MCF 10A (cell line): ENCODE measurements around the gene PEX3. TPM values are rescaled to one million over a fixed set of nuclear protein-coding genes. Genes with fewer than 3 reads are reported as not detected.

Source experiments
- BruUV-seq: library from RNA; stranded (reverse); fragments of 400-500 nt; replicated peaks from 2 replicates; lab custom pipeline; 2021; lab: Mats Ljungman, UMichigan
- CTCF ChIA-PET: fragments of 300-600 bp; sonication (Branson Sonifier 250); formaldehyde crosslinking; extraction: SDS; loops from one replicate; lab custom pipeline; 2021; ENCODE audit warnings: antibody characterized with exemption, inconsistent platforms; lab: Yijun Ruan, JAX
- POLR2A ChIA-PET: fragments of 300-600, 350-650 bp; sonication (Branson Sonifier 250); formaldehyde crosslinking; extraction: SDS; loops from one replicate; lab custom pipeline; 2020; ENCODE audit warnings: antibody characterized with exemption, inconsistent platforms; lab: Yijun Ruan, JAX
- DNase-seq: peaks from one replicate; pipeline ENCODE4 v3.0.0-alpha.2; 2018; ENCODE audit not compliant: unreplicated experiment
- H3K27ac Mint-ChIP-seq: one replicate; pipeline ENCODE4 v1.8.0; 2022; ENCODE audit warnings: mild to moderate bottlenecking, low read depth, mixed read lengths; ENCODE audit not compliant: unreplicated experiment
- H3K27me3 Mint-ChIP-seq: one replicate; pipeline ENCODE4 v1.8.0; 2022; ENCODE audit warnings: mixed read lengths; ENCODE audit not compliant: insufficient read depth, unreplicated experiment
- H3K36me3 Mint-ChIP-seq: one replicate; pipeline ENCODE4 v1.8.0; 2022; ENCODE audit warnings: mild to moderate bottlenecking, moderate library complexity, mixed read lengths; ENCODE audit not compliant: insufficient read depth, unreplicated experiment
- H3K4me1 Mint-ChIP-seq: one replicate; pipeline ENCODE4 v1.8.0; 2022; ENCODE audit warnings: mixed read lengths; ENCODE audit not compliant: insufficient read depth, unreplicated experiment
- H3K4me3 Mint-ChIP-seq: one replicate; pipeline ENCODE4 v1.8.0; 2022; ENCODE audit warnings: mild to moderate bottlenecking, moderate library complexity, mixed read lengths; ENCODE audit not compliant: unreplicated experiment
- H3K9me3 Mint-ChIP-seq: one replicate; pipeline ENCODE4 v1.8.0; 2022; ENCODE audit warnings: mixed read lengths; ENCODE audit not compliant: unreplicated experiment
- intact Hi-C: fragments of 100-400 bp; cut with micrococcal nuclease; formaldehyde crosslinking; loops from 2 replicates; pipeline ENCODE4 v1.14.1; 2022
- total RNA-seq: library from RNA; stranded (reverse); gene quantifications from 2 replicates; pipeline ENCODE4 v1.2.3, GENCODE V29; 2022
- TF ChIP-seq, protein P1 (sequence below): fragments of 200-600 bp; IDR thresholded peaks from one replicate; pipeline ENCODE4 v1.8.0; 2022; ENCODE audit warnings: antibody characterized with exemption, mild to moderate bottlenecking; ENCODE audit not compliant: unreplicated experiment

PEX3 gene
- total RNA-seq, 1 experiment from 2014 or later = 24.3 TPM

DNA sequence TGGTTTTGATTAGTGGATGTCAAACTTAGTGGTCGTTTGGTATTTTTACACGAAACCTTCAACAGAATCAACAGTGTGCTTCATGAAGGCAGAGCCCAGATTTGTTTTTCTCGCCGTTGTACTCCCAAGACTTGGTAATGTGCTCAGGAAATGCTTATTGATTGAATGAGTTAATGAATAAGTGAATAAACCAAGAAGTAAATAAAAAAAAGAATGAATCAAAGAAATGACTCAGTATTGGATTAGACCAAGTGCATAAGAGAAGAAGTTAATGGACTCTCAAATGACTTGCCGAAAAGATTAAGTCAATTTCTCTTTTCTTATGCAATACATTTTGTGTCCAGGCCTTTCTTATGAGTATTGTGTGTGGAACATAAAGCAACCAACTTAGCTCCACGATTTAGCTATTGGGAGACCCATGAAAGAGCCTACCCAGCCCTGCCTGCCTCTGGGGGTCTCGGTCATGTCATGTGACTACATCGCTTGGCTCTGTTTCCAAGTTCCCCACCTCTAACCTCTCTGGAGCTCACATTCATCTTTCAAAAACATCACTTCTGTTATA, 71.5 kb downstream of the PEX3 start:
- no TSS peak for BruUV-seq
- intact Hi-C loops = no loop called here
- no peaks in the 10 kb centered on the region for H3K27me3 Mint-ChIP-seq
- H3K9me3 Mint-ChIP-seq = no peaks in the 10 kb centered on the region
- DNase-seq = no peak
- H3K4me1 Mint-ChIP-seq = peaks cover 4% of the 10 kb centered on the region
- CTCF ChIA-PET = no interaction called here
- no peak overlapping the region for H3K4me3 Mint-ChIP-seq
- no peaks in the 10 kb centered on the region for H3K36me3 Mint-ChIP-seq
- POLR2A ChIA-PET = no interaction called here
- H3K27ac Mint-ChIP-seq = no peak overlapping the region
- TF ChIP-seq, protein P1, sequence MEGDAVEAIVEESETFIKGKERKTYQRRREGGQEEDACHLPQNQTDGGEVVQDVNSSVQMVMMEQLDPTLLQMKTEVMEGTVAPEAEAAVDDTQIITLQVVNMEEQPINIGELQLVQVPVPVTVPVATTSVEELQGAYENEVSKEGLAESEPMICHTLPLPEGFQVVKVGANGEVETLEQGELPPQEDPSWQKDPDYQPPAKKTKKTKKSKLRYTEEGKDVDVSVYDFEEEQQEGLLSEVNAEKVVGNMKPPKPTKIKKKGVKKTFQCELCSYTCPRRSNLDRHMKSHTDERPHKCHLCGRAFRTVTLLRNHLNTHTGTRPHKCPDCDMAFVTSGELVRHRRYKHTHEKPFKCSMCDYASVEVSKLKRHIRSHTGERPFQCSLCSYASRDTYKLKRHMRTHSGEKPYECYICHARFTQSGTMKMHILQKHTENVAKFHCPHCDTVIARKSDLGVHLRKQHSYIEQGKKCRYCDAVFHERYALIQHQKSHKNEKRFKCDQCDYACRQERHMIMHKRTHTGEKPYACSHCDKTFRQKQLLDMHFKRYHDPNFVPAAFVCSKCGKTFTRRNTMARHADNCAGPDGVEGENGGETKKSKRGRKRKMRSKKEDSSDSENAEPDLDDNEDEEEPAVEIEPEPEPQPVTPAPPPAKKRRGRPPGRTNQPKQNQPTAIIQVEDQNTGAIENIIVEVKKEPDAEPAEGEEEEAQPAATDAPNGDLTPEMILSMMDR = no peak

DNA sequence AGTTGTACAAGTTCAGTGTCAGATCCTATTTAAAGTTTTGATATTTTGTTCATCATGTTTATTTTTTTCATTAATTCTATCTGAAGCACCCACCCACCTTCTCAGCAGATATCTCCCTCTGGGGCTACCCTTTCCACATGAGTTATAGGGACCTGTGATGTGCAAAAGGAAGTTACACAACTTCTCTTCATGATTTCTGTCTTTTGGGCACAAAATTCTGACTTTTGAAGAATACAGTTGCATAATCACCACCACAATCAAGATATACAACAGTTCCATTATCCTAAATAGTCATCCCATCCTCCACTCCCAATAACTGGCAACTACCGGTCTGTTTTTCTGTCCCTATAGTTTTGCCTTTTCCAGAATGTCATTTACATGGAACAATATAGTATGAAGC, 74.8 kb downstream of the PEX3 start:
- POLR2A ChIA-PET = no interaction called here
- no peak for DNase-seq
- intact Hi-C loops = no loop called here
- no peak overlapping the region for H3K27ac Mint-ChIP-seq
- no peaks in the 10 kb centered on the region for H3K36me3 Mint-ChIP-seq
- BruUV-seq = no TSS peak
- H3K9me3 Mint-ChIP-seq = no peaks in the 10 kb centered on the region
- no peak overlapping the region for H3K4me3 Mint-ChIP-seq
- no peaks in the 10 kb centered on the region for H3K27me3 Mint-ChIP-seq
- CTCF ChIA-PET = no interaction called here
- TF ChIP-seq, protein P1 = no peak
- no peaks in the 10 kb centered on the region for H3K4me1 Mint-ChIP-seq

DNA sequence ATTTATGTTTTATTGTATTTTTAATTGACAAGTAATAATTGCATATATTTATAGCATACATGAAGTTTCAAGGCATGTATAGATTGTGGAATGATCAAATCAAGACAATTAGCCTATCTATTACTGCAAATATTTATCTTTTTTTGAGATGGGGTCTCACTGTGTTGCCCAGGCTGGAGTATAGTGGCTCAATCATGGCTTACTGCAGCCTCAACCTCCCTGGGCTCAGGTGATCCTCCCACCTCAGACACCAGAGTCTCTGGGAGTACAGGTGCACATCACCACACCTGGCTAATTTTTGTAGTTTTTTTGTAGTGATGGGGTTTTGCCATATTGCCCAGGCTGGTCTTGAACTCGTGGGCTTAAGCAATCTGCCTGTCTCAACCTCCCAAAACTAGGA, 77.1 kb downstream of the PEX3 start:
- TF ChIP-seq, protein P1 = no peak
- CTCF ChIA-PET = no interaction called here
- Mint-ChIP-seq H3K9me3 (no peaks in the 10 kb centered on the region), H3K27me3 (no peaks in the 10 kb centered on the region), H3K27ac (peak overlapping the region; percentile 44), H3K36me3 (no peaks in the 10 kb centered on the region), H3K4me3 (no peak overlapping the region), H3K4me1 (no peaks in the 10 kb centered on the region)
- no peak for DNase-seq
- BruUV-seq = no TSS peak
- intact Hi-C loops = no loop called here
- POLR2A ChIA-PET = no interaction called here

DNA sequence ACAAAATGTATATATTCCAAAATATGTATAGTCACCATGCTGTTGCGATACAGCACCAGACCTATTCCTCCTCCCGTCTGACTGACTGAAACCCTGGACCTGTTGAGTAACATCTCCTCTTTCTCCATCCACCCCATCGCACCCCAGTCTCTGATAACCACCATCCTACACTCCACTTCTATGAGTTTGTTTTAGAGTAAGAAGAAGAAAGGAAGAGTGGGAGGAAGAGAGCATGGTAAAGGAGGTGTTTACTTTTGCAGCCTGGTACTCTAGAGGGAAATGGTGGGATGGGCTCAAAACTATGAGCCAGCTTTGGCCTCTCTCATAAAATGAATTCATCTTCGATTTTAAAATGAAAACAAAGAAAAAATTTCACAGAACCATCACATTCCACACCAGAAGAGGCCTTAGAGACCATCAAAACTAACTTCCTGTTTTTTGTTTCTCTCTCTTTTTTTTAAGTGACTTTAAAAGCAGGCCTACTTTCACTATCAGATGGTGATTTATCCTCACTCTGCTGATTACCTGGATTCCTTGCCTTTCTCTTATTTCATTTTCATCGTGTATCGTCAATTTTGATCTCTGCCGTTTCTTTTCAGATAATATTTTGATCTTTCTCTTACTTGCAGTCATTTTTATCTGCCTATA, 77.7 kb downstream of the PEX3 start:
- Mint-ChIP-seq H3K36me3 (no peaks in the 10 kb centered on the region), H3K9me3 (no peaks in the 10 kb centered on the region), H3K4me1 (no peaks in the 10 kb centered on the region), H3K4me3 (no peak overlapping the region), H3K27me3 (no peaks in the 10 kb centered on the region), H3K27ac (no peak overlapping the region)
- no TSS peak for BruUV-seq
- ChIA-PET CTCF (interaction anchor here (1.2 kb wide), 1 partner anchor 15 kb away, joined by 4 read pairs; no protein-coding TSS in a partner anchor), POLR2A (no interaction called here)
- no peak for DNase-seq
- intact Hi-C loops = no loop called here
- TF ChIP-seq, protein P1 = no peak
